GM19372 (cell line): Measurements from ENCODE around the gene WDR18.

Experiments
- ATAC-seq: cut with Tn5 transposase; IDR thresholded peaks from one replicate; pipeline ENCODE4 v1.9.1; 2021; ENCODE audit warnings: mild to moderate bottlenecking, low read depth, moderate library complexity; ENCODE audit not compliant: unreplicated experiment

WDR18 gene

GRCh38 chr19:1004803-1005664, 20.9 kb downstream of the WDR18 start:
- ATAC-seq = no peak

- no peak for ATAC-seq
Measured at GRCh38 chr19:1006711-1007398, 22.7 kb downstream of the WDR18 start.

GRCh38 chr19:1007399-1008251, 23.5 kb downstream of the WDR18 start:
- ATAC-seq = no peak

- no peak for ATAC-seq
Measured at GRCh38 chr19:1008268-1009040, 24.3 kb downstream of the WDR18 start.

GRCh38 chr19:1009041-1009980, 25.2 kb downstream of the WDR18 start:
- ATAC-seq = no peak

- ATAC-seq = no peak
Measured at GRCh38 chr19:1009981-1010538, 25.9 kb downstream of the WDR18 start.

GRCh38 chr19:1010586-1011510, 26.7 kb downstream of the WDR18 start:
- ATAC-seq = no peak

GRCh38 chr19:1011831-1012333, 27.7 kb downstream of the WDR18 start:
- no peak for ATAC-seq

GRCh38 chr19:1012334-1012733, 28.2 kb downstream of the WDR18 start:
- no peak for ATAC-seq

- no peak for ATAC-seq
Measured at GRCh38 chr19:1013218-1013617, 29.1 kb downstream of the WDR18 start.

GRCh38 chr19:1014161-1015060, 30.3 kb downstream of the WDR18 start:
- ATAC-seq = no peak

- no peak for ATAC-seq
Measured at GRCh38 chr19:1015061-1015781, 31.1 kb downstream of the WDR18 start.

- no peak for ATAC-seq
Measured at GRCh38 chr19:1015782-1016646, 31.9 kb downstream of the WDR18 start.

- no peak for ATAC-seq
Measured at GRCh38 chr19:1016647-1017114, 32.5 kb downstream of the WDR18 start.
